PC-3 (cell line): ENCODE results near the gene L3MBTL2.

Experiments used
- EZH2 ChIP-seq: fragments of 300-600 bp; sonication (generic); IDR thresholded peaks from one replicate; pipeline ENCODE4 v1.6.1; 2017; ENCODE audit warnings: antibody characterized with exemption, mild to moderate bottlenecking, low read length; ENCODE audit not compliant: unreplicated experiment
- EZH2phosphoT487 ChIP-seq: fragments of 300-600 bp; sonication (generic); IDR thresholded peaks from 2 replicates; pipeline ENCODE4 v1.6.1; 2018; ENCODE audit warnings: mild to moderate bottlenecking, antibody characterized with exemption, low read length, borderline replicate concordance
- TF ChIP-seq, protein P1 (sequence below): fragments of 300-600 bp; sonication (generic); conservative IDR thresholded peaks from 2 replicates; pipeline ENCODE4 v1.5.1; 2017; ENCODE audit warnings: antibody characterized with exemption, low read depth, mild to moderate bottlenecking, low read length

DNA sequence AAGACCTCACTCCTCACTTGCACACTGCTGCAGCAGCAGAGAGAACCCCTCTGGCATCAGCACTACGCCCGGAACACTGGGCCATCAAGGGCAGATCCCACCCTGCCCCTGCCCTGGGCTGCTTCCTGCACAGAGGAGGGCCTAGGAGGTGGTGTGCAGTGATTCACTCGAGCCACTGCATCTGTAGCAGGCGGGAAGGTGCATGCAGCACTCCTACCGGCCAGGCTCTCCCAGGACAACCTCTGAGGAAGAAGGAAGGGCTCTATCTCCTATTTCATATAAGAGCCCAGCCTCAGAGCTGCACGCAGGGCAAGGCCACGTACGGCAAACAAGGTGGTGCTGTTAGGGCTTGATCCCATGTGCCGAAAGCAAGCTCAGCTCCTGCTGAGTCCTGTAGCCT lies 66.7 kb downstream of the L3MBTL2 start:
- TF ChIP-seq, protein P1, sequence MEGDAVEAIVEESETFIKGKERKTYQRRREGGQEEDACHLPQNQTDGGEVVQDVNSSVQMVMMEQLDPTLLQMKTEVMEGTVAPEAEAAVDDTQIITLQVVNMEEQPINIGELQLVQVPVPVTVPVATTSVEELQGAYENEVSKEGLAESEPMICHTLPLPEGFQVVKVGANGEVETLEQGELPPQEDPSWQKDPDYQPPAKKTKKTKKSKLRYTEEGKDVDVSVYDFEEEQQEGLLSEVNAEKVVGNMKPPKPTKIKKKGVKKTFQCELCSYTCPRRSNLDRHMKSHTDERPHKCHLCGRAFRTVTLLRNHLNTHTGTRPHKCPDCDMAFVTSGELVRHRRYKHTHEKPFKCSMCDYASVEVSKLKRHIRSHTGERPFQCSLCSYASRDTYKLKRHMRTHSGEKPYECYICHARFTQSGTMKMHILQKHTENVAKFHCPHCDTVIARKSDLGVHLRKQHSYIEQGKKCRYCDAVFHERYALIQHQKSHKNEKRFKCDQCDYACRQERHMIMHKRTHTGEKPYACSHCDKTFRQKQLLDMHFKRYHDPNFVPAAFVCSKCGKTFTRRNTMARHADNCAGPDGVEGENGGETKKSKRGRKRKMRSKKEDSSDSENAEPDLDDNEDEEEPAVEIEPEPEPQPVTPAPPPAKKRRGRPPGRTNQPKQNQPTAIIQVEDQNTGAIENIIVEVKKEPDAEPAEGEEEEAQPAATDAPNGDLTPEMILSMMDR = no peak
- TF ChIP-seq EZH2phosphoT487 = no peak
- TF ChIP-seq EZH2 = no peak
